Hepatocyte (in vitro differentiated cells): ENCODE measurements around the gene SHANK3. TPM values are rescaled to one million over a fixed set of nuclear protein-coding genes. Genes with fewer than 3 reads are reported as not detected.

Experiments used
- DNase-seq: peaks from one replicate; pipeline ENCODE4 v3.0.0-alpha.2; 2016; ENCODE audit warnings: low spot score
- H2AFZ ChIP-seq: fragments of 200-600 bp; sonication (generic); 2 replicates; pipeline ENCODE4 v1.6.0; 2016; ENCODE audit warnings: antibody characterized with exemption, mild to moderate bottlenecking
- H3K27ac ChIP-seq: fragments of 200-600 bp; sonication (generic); 2 replicates; pipeline ENCODE4 v1.5.1; 2016; ENCODE audit warnings: mild to moderate bottlenecking
- H3K27me3 ChIP-seq: fragments of 200-600 bp; sonication (generic); 2 replicates; pipeline ENCODE4 v1.6.1; 2016
- H3K36me3 ChIP-seq: fragments of 200-600 bp; sonication (generic); replicated peaks from 2 replicates; pipeline ENCODE4 v1.5.1; 2016; ENCODE audit warnings: low read depth; ENCODE audit not compliant: insufficient read depth
- H3K4me1 ChIP-seq: fragments of 200-600 bp; sonication (generic); 2 replicates; pipeline ENCODE4 v1.5.1; 2016; ENCODE audit warnings: mild to moderate bottlenecking, moderate library complexity; ENCODE audit not compliant: insufficient read depth
- H3K4me2 ChIP-seq: fragments of 200-600 bp; sonication (generic); 2 replicates; pipeline ENCODE4 v1.6.0; 2016
- H3K4me3 ChIP-seq: fragments of 200-600 bp; sonication (generic); 2 replicates; pipeline ENCODE4 v1.5.1; 2016; ENCODE audit warnings: mild to moderate bottlenecking
- H3K79me2 ChIP-seq: fragments of 200-600 bp; sonication (generic); 2 replicates; pipeline ENCODE4 v1.6.0; 2017; ENCODE audit warnings: mild to moderate bottlenecking
- H3K9me2 ChIP-seq: fragments of 200-600 bp; sonication (generic); replicated peaks from 2 replicates; pipeline ENCODE4 v1.6.0; 2017; ENCODE audit warnings: mild to moderate bottlenecking; ENCODE audit not compliant: insufficient read depth
- H3K9me3 ChIP-seq: fragments of 200-600 bp; sonication (generic); 2 replicates; pipeline ENCODE4 v1.5.1; 2016; ENCODE audit warnings: low read depth, mild to moderate bottlenecking
- H4K20me1 ChIP-seq: fragments of 200-600 bp; sonication (generic); 2 replicates; pipeline ENCODE4 v1.6.0; 2016; ENCODE audit warnings: mild to moderate bottlenecking; ENCODE audit not compliant: insufficient read depth, poor library complexity, severe bottlenecking
- EZH2 ChIP-seq: fragments of 200-600 bp; sonication (generic); IDR thresholded peaks from 2 replicates; pipeline ENCODE4 v1.6.1; 2016; ENCODE audit warnings: antibody characterized with exemption, mild to moderate bottlenecking, borderline replicate concordance
- EZH2phosphoT487 ChIP-seq: fragments of 200-600 bp; sonication (generic); IDR thresholded peaks from one replicate; pipeline ENCODE4 v1.6.1; 2018; ENCODE audit warnings: antibody characterized with exemption, mild to moderate bottlenecking, low read depth, moderate library complexity; ENCODE audit not compliant: unreplicated experiment, severe bottlenecking
- WGBS: methylation state at CpG from one replicate; pipeline ENCODE4 v1.1.6; 2016; ENCODE audit warnings: low lambda C conversion rate; ENCODE audit errors: missing lambda C conversion rate; 5-methylcytosine and 5-hydroxymethylcytosine counted together
- polyA plus RNA-seq: library from polyadenylated mRNA; unstranded; fragments of >200 nt; fragmentation: Nextera tagmentation; extraction: Ambion mirVana; gene quantifications from 2 replicates; pipeline ENCODE4 v1.2.1, GENCODE V29; 2016
- total RNA-seq: library from RNA; depleted of rRNA; stranded (reverse); fragments of >200 nt; gene quantifications from 2 replicates; pipeline ENCODE4 v1.2.3, GENCODE V29; 2014
- TF ChIP-seq, protein P1 (sequence below): fragments of 200-600 bp; sonication (generic); IDR thresholded peaks from 2 replicates; pipeline ENCODE4 v1.5.1; 2016; ENCODE audit warnings: antibody characterized with exemption, mild to moderate bottlenecking; ENCODE audit not compliant: poor library complexity

Gene SHANK3
- total and polyA plus RNA-seq, 2 experiments from 2014 or later, result 1.9 to 2.9 TPM

DNA sequence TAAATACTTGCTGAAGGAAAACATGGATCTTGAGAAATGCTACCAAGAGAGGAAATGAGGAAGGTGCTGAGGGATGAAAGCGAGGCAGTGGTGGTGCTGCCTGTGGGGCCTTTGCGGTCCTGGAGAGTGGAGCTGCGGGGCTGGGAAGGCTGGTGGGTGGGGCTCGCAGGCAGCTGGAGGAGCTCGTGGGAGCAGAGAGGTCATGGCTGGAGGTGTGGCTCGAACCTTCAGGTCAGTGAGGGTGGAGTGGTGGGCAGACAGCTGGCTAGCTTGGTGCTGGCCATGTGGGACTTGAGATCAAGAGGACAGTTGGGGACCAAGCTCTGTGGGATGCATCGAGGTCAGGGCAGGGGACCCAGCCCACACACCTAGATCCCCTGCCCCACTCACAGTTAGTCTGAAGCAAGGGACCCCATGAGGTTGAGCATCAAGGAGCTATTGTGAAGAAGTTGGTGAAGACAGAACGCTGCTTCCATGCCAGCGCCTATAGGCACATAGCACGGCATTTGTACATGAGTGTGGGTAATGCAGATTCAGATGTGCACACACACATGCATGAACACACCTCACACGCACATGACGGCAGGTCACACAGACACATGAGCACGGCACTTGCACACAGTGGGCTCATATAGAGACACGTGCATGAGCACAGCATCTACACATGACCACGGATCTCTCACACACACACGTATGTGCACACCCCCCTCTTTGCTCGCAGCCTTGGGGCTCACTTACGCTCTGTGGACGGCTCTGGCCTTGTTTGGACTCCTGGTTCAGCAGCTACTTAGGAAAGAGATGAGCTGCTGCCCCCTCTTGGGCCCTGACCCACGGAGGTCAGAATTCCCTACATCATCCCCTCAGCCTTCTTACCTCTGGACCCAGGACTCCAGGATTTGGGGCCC, 30.4 kb downstream of the SHANK3 start:
- Histone ChIP-seq H3K27me3 (no peaks in the 10 kb centered on the region), H3K36me3 (no peaks in the 10 kb centered on the region), H3K27ac (no peak overlapping the region), H3K4me2 (no peak overlapping the region), H3K9me3 (no peaks in the 10 kb centered on the region), H3K4me1 (peaks cover 16% of the 10 kb centered on the region), H3K4me3 (no peak overlapping the region), H2AFZ (no peak overlapping the region), H3K79me2 (no peaks in the 10 kb centered on the region), H3K9me2 (no peaks in the 10 kb centered on the region), H4K20me1 (no peaks in the 10 kb centered on the region)
- WGBS, result 90% methylated on average over 18 of the region's 20 CpGs
- TF ChIP-seq, protein P1, sequence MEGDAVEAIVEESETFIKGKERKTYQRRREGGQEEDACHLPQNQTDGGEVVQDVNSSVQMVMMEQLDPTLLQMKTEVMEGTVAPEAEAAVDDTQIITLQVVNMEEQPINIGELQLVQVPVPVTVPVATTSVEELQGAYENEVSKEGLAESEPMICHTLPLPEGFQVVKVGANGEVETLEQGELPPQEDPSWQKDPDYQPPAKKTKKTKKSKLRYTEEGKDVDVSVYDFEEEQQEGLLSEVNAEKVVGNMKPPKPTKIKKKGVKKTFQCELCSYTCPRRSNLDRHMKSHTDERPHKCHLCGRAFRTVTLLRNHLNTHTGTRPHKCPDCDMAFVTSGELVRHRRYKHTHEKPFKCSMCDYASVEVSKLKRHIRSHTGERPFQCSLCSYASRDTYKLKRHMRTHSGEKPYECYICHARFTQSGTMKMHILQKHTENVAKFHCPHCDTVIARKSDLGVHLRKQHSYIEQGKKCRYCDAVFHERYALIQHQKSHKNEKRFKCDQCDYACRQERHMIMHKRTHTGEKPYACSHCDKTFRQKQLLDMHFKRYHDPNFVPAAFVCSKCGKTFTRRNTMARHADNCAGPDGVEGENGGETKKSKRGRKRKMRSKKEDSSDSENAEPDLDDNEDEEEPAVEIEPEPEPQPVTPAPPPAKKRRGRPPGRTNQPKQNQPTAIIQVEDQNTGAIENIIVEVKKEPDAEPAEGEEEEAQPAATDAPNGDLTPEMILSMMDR, result no peak
- TF ChIP-seq EZH2 (no peak), EZH2phosphoT487 (no peak)
- no peak for DNase-seq

DNA sequence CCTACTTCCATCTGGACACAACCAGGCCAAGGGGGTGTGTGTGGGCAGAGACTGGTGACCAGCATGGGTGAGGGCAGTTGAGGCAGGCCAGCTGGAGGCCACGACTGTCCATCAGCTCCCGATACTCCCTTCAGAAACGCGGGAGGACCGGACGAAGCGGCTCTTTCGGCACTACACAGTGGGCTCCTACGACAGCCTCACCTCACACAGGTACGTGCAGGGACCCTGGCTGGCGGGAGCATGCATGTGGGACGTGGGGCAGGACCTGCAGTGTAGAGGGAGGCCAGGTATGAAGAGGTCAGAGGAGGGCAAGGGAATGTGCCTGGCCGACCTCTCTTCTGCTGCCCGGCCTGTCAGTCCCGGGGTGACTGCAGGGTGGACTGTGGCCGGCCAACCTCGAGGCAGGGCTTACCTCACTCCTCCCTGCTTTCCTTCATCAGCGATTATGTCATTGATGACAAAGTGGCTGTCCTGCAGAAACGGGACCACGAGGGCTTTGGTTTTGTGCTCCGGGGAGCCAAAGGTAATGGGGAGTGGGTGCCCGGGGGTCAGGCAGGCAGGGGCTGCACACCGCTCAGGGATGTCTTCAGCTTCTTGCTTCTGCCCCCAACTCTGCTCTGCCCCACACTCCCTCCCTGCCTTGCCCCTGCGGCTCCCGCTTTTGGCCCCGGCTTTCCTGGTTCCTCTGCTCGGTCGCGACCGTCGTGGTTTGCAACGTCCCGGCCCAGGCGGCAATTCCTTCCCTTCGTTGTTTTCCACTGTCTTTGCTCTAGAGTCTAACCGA, 31.3 kb downstream of the SHANK3 start:
- TF ChIP-seq EZH2phosphoT487 (no peak), EZH2 (no peak)
- TF ChIP-seq, protein P1, result no peak
- peaks cover 12% of the 10 kb centered on the region for H3K4me1 ChIP-seq
- no peaks in the 10 kb centered on the region for H4K20me1 ChIP-seq
- no peak overlapping the region for H3K27ac ChIP-seq
- H2AFZ ChIP-seq, result no peak overlapping the region
- no peak for DNase-seq
- no peaks in the 10 kb centered on the region for H3K9me2 ChIP-seq
- 92% methylated on average over 36 of the region's 36 CpGs for WGBS
- H3K4me2 ChIP-seq, result no peak overlapping the region
- H3K9me3 ChIP-seq, result no peaks in the 10 kb centered on the region
- no peaks in the 10 kb centered on the region for H3K79me2 ChIP-seq
- no peaks in the 10 kb centered on the region for H3K27me3 ChIP-seq
- H3K36me3 ChIP-seq, result no peaks in the 10 kb centered on the region
- no peak overlapping the region for H3K4me3 ChIP-seq

DNA sequence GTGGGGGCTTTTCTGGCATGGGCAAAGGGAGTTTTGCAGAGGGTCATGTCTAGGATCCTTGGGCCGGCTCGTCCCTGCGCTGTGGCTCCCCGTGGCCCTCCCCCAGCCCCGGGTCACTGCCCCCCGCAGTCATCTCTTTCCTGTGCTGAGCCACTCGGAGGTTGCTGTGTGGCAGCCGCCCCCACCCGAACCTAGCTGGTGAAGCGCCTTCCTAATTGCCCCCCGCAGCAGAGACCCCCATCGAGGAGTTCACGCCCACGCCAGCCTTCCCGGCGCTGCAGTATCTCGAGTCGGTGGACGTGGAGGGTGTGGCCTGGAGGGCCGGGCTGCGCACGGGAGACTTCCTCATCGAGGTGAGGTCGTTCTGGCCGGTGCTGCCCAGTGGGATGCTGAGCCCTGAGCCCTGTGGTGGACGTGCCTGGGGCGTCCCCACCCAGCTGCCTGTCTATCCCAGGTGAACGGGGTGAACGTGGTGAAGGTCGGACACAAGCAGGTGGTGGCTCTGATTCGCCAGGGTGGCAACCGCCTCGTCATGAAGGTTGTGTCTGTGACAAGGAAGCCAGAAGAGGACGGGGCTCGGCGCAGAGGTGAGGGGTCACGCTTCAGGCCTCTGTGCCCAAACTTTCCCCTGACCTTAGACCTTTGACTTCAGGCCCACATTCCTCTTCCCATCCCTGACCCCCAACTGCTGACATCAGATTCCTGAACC, 32.0 kb downstream of the SHANK3 start:
- H3K9me2 ChIP-seq, result no peaks in the 10 kb centered on the region
- no peak overlapping the region for H2AFZ ChIP-seq
- no peak for DNase-seq
- H3K4me1 ChIP-seq, result peaks cover 12% of the 10 kb centered on the region
- no peaks in the 10 kb centered on the region for H3K9me3 ChIP-seq
- WGBS, result 91% methylated on average over 29 of the region's 37 CpGs
- TF ChIP-seq, protein P1, result no peak
- TF ChIP-seq EZH2phosphoT487, result no peak
- no peak for TF ChIP-seq EZH2
- no peaks in the 10 kb centered on the region for H4K20me1 ChIP-seq
- H3K4me2 ChIP-seq, result peak overlapping the region; percentile 68
- no peaks in the 10 kb centered on the region for H3K36me3 ChIP-seq
- no peak overlapping the region for H3K4me3 ChIP-seq
- H3K27ac ChIP-seq, result no peak overlapping the region
- no peaks in the 10 kb centered on the region for H3K79me2 ChIP-seq
- no peaks in the 10 kb centered on the region for H3K27me3 ChIP-seq
